ENCODE data around the gene FOLR3.
"Not testable (repeated sequence)": the region's sequence is repeated elsewhere in the genome, so short reads cannot be mapped to it uniquely, and the experiment has no call there.

FOLR3 gene

DNA sequence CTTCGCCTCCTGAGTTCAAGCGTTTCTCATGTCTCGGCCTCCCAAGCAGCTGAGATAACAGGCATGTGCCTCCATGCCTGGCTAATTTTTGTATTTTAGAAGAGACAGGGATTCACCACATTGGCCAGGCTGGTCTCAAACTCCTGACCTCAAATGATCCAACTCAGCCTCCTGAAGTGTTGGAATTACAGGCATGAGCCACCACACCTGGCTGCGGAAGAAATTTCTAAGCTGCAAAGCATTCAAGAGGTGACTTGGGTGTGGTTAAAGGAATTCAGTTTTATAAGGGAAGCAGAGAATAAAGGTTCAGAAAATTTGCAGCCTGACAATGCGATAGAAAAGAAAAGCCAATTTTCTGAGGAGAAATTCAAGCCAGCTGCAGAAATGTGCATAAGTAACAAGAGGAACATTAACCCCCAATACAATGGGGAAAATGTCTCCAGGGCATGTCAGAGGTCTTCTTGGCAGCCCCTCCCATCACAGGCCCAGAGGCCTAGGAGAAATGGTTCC is 33.6 kb downstream of the FOLR3 start:
- not testable (repeated sequence) for DNase-seq

DNA sequence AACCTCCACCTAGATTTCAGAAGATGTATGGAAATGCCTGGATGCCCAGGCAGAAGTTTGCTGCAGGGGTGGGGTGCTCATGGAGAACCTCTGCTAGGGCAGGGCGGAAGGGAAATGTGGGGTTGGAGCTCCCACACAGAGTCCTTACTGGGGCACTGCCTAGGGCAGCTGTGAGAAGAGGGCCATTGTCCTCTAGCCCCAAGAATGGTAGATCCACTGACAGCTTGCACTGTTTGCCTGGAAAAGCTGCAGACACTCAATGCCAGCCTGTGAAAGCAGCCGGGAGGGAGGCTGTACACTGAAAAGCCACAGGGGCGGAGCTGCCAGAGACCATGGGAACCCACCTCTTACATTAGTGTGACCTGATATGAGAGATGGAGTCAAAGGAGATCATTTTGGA is 34.2 kb downstream of the FOLR3 start:
- not testable (repeated sequence) for DNase-seq

DNA sequence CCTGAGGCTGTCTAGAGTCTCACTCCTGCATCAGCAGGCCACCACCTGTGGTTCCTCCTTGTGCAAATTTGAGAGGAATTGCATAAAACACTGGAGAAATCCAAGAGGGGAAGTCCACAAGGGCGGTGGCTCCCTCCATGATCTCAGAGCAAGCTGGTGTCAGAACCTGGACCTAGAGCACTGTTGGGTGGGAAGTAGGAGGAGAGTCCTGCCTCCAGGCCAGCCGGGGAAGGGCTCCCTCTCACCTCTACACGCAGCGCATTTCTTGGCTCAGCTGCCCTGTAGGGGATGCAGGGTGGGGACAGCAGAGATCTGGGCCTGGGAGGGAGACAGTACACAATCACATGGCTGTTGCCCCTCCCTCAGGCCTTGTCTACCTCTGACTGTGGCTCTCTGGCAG is 36.5 kb downstream of the FOLR3 start:
- DNase-seq: not testable (repeated sequence)

DNA sequence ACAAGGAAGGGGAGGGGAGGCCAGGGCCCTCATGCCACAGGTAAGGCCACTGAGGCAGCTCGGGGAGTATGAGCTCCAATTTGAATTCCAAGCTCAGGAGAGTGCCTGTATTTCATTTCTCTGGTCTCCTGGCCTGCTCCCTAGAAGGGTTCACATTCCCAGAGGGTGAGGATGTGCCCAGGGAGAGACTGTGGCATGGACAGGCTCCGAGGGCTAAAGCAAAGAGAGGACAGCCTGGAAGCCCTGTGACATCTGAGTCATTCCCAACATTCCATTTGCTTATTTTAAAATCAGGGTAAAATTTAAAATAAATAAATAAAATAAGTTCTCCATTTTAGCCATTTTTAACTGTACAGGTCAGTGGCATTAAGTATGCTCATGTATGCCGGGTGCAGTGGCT is 37.8 kb downstream of the FOLR3 start:
- no peak for DNase-seq

DNA sequence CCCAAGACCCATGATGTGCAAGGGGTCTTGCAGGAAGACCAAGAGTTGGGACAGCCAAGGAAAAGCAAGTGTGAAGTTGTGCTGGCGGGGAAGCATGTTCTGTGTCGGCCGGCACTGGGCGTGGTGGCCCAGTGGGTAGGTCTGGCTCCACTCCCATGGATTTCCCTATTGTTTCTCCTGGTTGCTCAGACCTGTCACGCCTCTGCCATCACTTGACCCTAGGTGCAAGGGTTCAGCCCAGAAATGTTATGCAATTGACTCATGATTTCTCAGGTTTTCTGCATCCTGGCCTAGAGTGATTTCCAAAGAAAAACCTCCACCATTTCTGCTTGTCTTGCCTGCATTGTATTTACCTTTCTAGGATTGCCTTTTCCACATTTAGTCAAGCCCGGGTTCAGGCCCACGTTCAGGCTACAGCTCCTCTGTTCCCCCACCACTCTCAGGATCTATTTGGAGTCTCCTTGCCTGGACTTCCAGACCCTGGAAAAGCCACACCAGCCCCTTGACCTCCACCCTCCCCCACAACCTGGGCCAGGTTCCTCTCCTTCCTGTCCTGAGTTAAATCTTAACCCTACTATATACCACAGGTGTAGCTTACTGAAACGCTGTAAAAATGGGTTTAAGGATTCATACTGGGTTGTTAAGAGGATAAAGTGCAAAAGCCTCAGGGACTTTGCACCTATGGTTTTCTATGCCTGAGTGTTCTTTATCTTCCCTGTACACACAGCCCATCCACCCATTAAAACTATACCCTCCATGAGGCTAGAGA is 39.0 kb downstream of the FOLR3 start:
- DNase-seq: no peak

DNA sequence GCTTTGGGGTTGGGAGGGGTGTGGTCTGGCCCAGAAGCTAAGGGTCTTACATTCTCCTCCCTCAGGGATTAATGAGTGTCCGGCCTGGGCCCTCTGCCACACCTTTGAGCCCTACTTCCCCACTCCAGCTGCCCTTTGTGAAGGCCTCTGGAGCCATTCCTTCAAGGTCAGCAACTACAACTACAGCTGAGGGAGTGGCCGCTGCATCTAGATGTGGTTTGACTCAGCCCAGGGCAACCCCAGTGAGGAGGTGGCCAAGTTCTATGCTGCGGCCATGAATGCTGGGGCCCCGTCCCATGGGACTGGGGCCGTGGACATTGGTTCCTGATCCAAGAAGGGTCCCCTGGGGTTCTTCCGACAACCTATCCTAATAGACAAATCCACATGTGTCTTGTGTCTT is 42.1 kb downstream of the FOLR3 start:
- DNase-seq: no peak

DNA sequence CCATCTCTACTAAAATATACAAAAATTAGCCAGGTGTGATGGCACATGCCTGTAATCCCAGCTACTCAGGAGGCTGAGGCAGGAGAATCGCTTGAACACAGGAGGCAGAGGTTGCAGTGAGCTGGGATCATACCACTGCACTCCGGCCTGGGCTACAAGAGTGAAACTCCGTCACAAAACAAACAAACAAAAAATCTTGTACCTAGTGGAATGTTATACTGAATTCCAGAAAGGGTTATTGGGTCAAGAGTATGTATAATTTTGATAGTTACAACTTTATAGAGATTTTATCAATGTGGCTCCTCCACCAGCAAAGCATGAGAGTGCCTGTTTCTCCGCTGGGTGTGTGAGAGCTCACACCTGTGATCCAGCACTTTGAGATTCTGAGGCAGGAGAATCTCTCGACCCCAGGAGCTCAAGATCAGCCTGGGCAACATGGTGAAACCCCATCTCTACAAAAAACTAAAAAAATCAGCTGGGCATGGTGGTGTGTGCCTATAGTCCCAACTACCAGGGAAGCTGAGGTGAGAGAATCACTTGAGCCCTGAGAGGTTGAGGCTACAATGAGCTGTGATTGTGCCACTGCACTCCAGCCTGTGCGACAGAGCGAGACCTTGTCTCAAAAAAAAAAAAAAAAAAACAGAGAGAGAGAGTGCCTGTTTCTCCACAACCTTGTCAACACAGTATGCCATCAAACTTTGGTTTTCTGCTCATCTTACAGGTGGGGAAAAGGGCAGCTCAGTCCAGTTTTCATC is 43.7 kb downstream of the FOLR3 start:
- DNase-seq: no peak

DNA sequence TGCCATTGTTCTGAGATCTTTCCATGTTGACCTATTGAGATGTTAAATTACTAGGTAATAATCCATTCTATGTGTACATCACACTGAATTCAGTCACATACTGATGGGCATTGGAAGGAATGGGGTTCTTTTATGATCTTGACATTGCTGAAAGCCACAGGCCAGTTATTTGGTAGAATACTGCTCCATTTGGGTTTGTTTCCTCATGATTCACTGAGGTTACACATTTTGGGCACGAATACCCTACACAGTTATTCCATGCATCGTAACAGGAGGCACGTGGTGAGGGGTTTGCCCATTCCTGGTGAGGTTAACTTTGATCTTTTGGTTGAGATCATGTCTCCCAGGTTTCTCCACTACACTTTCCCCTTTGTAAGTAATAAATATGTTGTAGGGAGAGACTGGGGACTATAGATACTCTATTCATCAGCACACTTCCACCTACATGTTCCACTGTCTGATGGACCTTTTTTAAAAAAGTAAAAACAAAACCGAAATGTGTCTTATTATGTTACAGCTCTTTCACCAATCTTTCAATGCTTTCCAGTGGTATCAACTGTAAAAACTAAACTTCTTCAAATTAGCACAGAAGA is 44.4 kb downstream of the FOLR3 start:
- DNase-seq: no peak

DNA sequence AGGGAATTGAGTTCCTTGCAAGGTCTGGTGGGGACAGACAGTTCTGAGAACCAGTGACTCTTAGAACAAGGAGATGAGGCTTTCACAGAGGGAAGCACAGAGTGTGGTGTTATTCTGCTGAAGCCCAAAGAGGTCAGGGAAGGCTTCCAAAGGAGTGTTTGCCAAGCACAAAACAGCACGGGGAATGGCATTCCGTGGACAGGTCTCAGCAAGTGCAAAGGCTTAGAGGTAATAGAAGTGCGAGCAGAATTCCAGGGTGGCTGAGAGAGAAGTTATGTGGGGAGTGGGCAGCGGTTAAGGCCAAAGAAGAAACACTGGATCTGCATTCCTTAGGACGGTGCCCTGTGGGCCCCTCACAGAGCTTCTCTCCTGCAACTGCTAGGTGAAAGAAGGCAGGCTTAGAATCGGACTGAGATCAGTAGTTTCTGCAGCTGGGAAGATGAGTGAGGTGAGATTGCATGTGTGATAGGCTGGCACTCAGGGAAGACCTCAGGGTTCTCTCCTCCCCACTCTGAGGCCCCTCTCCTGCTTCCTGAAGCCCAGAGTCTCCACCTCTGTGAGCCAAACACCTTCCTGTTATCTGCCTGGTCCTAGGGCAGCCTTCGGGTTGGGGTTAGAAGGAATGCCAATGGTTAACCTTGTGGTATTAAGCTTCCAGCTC is 45.5 kb downstream of the FOLR3 start:
- peak; percentile 54 for DNase-seq

DNA sequence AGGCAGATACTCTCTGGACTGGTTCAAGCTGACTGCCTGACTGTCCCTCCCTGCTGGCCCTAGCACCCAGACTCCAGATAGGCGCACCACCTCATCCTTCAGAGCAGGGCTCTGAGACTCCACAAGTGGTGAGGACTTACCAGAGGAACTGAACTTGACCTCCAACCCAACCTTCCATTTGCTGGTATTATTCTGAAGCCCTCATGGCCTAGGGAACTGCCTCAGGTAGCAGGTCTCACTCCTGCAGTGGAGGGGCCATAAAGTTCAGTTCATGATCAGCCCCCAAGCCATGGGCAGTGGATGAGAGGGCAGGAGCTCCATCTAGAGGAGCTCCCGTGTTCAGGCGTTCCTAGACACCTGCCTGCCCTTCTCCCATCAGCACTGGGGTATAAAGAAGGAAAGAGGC is 46.0 kb downstream of the FOLR3 start:
- peak; percentile 56 for DNase-seq

DNA sequence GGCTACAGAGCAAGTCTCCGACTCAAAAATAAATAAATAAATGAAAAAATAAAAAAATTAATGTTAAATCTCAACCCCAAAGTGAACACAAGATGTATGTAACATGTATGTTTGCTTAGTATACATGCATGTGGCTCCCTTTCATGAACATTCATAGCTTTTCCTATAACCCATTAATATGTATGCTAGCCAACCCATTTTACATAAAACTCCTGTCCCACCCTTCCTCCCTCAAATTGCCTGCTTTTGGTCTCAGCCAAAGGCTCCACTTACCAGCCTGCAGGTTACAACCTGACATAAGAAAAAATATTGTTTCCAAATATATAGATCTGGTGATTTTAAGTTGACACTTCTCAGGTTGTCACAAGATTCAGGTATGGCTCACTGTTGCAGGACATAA is 52.7 kb downstream of the FOLR3 start:
- DNase-seq: no peak

Measured in islet precursor cell (in vitro differentiated cells).